ENCODE results near the gene TEX36. TPM values are rescaled to one million over a fixed set of nuclear protein-coding genes. Genes with fewer than 3 reads are reported as not detected.
"Not testable (repeated sequence)": the region's sequence is repeated elsewhere in the genome, so short reads cannot be mapped to it uniquely, and the experiment has no call there.

TEX36 gene, protein sequence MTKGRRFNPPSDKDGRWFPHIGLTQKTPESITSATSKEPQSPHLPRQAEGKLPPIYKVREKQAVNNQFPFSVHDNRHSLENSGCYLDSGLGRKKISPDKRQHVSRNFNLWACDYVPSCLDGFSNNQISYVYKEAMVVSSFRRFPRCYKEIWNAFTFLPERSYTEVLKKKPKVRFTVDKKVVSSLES
- not detected for polyA plus RNA-seq (ENCODE audit: insufficient read length)

- DNase-seq (ENCODE audit: low read depth), result no peak
These were observed at the start of gene TEX36 for GRCh38 chr10:125683063-125683462. Gene TEX36 (minus strand): TSS chr10:125683163. CDS start chr10:125682989, 174 bp downstream.

DNA sequence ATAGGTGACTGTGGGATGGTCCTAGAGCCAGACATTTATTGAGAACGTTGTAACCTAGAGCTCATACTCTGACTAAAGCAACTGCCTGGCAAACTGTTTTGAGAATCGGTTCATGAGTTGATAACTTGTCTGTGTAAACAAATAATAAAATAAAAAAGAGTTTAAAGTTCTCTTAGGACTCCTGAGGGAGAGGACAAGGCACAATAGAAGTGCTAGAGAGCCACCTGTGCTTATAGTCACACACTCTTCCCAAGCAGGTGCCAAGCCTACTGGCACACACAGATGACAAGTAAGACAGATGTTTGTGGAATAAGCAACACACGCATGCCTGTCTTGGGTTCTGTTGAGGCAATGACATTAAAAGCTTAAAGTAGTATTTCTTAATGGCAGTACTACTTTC lies 44.5 kb upstream of the TEX36 start:
- no peak for DNase-seq (ENCODE audit: low read depth)

DNA sequence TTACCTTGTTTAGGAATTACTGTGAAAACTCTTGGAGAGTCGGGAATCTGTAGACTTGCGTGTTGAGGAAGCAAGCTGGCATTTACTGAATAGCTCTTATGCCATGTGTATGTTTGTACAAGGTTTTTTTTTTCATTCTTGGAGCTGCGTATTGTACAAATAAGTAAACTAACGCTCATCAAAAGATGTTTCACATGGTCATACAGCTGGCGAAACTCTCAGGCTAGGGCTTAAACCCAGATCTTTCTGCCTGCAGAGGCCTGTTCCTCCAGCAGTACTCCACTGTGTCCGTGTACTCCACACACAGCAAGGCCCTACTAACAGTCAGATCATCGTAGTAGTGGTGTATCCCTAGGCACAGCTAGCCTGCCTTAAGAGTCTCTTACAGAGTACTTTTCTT lies 44.0 kb upstream of the TEX36 start:
- DNase-seq (ENCODE audit: low read depth), result no peak

GRCh38 chr10:125722811-125723210 lies 39.8 kb upstream of the TEX36 start:
- no peak for DNase-seq (ENCODE audit: low read depth)

DNA sequence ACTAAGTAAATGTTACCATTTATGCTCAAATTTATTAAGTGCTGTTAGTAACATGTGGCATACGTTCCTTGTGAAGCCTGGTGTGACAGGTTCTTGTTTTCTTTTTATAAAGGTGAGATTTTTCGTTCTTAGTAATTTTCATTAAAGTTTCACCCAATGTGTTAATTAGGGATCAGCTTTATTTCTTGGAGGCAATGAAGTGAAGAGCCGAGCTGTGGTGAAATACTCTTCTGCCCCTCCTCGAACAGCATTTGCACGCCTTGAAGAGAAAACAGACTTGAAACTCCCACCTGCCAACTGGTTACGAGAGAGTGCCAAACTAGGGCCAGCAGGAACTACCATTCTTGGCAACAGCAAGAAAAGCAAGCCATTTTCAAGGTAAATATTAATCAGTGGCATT lies 38.1 kb upstream of the TEX36 start:
- no peak for DNase-seq (ENCODE audit: low read depth)

DNA sequence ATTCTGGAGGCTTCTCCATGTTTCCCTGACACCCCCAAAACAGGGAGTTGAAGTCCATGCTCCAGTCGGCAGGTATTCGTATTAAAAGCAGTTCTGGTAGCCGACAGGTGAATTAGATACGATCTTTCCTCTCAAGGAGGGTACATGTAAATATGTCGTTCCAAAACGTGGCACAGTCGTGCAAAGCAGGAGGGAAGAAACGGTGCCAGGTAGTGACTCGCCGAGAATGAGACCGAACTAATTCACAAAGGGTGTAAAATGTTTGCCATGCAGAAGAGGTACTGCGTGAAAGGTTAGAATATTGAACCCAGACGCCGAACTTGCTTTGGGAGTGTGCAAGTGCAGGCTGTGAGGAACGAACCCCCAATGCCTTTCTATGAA lies 37.0 kb upstream of the TEX36 start:
- DNase-seq (ENCODE audit: low read depth), result no peak

- DNase-seq (ENCODE audit: low read depth), result peak; percentile 97
These were observed 36.4 kb upstream of the TEX36 start, which contains the start of gene EDRF1 for GRCh38 chr10:125719173-125720001. Gene EDRF1 (plus strand): TSS chr10:125719709. CDS start chr10:125719808, 99 bp downstream.

- DNase-seq (ENCODE audit: low read depth), result not testable (repeated sequence)
These were observed 31.8 kb upstream of the TEX36 start for GRCh38 chr10:125714728-125715127.

DNA sequence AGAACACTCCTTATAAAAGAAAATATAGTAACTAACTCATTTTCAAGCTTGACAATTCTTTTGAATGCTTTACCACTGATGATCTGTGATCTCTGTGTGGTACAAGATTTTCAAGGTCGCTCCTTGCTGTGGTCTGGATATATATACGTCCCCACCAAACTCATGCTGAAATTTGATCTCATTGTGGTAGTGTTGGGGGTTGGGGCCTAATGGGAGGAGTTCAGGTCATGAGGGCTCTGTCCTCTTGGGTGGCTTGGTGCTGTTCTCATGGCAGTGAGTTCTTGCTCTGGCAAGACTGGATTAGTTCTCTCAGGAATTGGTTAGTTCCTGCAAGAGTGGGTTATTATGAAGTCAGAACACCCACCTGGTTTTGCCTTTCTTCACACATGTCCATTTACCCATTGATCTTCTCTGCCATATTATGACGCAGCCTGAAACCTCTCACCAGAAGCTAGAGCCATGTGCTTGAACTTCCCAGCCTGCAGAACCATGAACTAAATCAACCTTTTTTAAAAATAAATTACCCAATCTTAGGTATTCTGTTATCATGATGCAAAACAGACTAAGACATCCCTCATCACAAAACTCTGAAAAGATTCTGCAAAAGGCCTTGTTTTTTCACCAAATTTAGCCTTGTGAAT lies 28.3 kb upstream of the TEX36 start:
- no peak for DNase-seq (ENCODE audit: low read depth)

GRCh38 chr10:125709553-125710474 lies 26.9 kb upstream of the TEX36 start:
- no peak for DNase-seq (ENCODE audit: low read depth)

DNA sequence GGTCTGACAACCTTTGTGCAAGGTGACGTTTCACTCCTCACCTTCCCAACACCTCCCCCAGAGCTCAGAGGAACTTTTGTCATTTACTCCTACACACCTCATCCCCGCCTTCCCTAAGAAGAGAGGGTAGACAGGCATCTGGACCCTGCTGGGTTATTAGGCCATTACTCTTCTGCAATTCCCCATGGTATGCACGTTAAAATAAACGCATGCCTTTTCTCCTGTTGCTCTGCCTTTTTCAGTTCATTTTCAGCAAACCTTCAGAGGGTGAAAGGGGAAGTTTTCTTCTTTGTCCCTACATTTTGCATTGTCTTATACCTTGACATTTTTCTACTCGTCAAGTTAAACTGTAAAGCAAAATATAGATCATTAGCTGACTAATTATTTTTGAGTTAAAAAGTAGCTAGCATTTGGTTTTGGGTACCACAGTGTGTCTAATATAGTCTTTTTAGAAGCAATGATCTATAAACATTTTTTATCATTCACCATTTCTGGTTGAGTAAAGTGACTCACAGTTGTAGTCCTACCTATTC lies 26.1 kb upstream of the TEX36 start:
- no peak for DNase-seq (ENCODE audit: low read depth)

DNA sequence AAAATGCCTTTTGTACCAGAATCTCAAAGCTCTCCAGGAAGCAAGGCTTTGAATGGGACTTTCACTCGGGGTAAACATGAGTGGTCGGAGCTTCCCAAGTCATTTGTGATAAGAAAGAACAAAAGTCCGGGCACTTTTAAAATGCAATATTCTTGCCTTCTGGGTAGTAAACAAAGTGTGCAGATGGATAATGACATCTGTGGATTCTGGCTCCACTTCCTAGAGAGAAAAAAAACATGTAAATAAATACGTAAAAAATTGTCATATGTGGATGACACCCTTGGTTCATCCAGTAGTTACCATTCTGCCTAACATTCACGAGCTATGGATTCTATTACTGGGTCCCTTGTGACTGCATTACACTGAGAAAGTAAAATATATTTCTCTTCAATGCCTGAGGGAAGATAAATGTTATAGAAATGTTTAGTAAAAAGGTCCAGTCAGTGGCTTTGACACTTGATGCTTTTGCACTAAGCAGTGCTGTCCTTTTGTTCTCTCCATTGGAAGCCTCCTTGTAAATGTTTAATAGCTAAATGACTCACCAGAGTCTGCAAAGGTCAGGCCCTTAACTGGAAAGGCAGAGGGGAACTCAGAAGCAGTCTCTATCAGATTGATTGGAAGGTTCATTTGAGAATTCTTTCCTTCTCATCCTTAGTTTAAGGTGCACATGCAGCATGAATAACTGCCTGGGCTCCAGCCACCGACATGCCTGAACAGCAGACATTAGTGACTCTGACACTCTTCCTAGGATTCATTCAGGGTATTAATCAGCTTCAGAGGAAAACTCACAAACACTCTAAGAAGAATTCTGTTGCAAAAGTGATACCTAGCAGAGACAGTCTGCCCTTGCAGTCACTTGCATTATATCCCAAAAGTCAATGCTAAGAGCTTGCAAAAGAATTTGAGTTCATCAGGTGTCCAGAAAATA lies 24.8 kb upstream of the TEX36 start:
- no peak for DNase-seq (ENCODE audit: low read depth)

- DNase-seq (ENCODE audit: low read depth), result no peak
These were observed 17.5 kb upstream of the TEX36 start for GRCh38 chr10:125700355-125700911.

- no peak for DNase-seq (ENCODE audit: low read depth)
These were observed 16.7 kb upstream of the TEX36 start for GRCh38 chr10:125699562-125700143.

DNA sequence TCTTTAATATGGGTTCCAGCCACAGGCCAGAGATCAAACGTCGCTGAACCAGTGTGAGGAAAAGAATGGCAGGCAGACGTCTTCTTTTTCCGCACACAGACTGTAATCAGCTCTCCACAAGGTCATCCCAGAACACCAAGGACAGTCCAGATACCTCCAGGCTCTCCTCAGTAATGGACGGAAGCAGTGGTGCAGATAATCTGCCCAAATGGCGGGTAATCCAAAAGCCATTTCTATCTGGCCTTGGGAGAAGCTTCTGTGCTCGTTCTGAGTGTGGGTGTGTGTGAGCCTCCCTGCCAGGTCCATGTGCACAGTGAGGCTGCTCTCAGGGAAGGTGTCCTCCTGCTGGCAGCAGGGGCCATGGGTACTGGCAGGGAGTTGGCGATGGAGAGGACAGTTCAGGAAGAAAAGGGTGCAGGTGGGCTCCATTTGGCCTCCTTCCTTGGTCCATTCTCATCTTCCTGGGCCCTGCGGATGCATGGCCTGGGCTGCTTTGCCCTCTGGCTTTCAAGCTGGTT lies 15.6 kb upstream of the TEX36 start:
- no peak for DNase-seq (ENCODE audit: low read depth)

DNA sequence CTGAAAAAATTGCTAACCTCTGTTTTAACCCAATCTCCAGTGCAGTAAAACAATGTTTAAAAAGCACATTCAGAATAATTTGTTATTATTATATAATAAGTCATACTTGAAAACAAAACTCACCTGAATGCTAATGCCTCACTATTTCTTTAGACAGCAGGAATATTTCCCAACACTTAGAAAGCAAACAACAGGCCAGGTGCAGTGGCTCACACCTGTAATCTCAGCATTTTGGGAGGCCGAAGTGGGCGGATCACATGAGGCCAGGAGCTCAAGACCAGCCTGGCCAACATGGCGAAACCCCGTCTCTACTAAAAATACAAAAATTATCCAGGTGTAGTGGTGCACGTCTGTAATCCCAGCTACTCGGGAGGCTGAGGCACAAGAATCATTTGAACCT lies 13.9 kb upstream of the TEX36 start:
- not testable (repeated sequence) for DNase-seq (ENCODE audit: low read depth)

GRCh38 chr10:125694883-125695282 lies 11.9 kb upstream of the TEX36 start:
- DNase-seq (ENCODE audit: low read depth), result no peak

DNA sequence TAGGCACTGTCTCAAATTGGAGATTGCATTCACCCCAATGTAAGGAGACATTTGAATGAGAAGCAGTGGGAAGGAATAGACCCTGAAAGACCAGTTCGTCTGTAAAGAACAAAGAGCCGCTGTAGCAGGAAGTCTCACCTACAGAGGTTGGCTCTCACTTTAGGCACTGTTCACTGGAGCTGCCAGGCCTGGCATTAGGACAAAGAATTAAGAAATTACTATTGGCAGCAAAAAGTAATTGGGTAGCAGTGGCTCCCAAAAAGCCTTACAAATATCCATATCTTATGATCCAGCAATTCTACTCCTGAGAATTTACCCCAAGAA lies 10.5 kb upstream of the TEX36 start:
- no peak for DNase-seq (ENCODE audit: low read depth)

Measured in forelimb muscle (tissue), 1 donor.